ENCODE results near the gene LLCFC1.

LLCFC1 gene

DNA sequence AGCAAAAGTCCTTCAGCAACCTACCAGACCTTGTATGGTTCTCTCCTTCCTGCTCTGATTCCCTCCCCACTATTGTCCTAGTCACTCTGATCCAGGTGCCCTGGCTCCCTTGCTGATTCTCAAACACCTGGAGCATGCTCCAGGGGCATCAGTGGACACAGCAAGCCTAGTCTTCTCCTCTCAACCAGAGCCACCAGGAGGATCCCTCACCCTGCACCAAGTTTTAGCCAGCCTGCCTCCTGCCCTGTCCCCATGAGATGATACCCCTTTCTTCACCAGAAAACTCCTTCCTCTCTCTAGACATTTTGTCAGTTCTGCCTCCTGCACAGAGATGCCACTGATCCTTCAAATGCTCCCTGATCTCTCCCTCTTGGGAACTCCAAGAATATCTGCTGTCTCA is 11.0 kb downstream of the LLCFC1 start:
- H3K4me1 ChIP-seq: no peaks in the 10 kb centered on the region
- H3K4me3 ChIP-seq (ENCODE audit: low read depth, low read length): no peak overlapping the region
- H3K9me3 ChIP-seq: no peaks in the 10 kb centered on the region
- TF ChIP-seq CTCF (IDR thresholded peaks at IDR 0.05; ENCODE audit: low read depth, low read length): no peak
- no peak for DNase-seq
- no peaks in the 10 kb centered on the region for H3K27me3 ChIP-seq
- no peaks in the 10 kb centered on the region for H3K36me3 ChIP-seq

DNA sequence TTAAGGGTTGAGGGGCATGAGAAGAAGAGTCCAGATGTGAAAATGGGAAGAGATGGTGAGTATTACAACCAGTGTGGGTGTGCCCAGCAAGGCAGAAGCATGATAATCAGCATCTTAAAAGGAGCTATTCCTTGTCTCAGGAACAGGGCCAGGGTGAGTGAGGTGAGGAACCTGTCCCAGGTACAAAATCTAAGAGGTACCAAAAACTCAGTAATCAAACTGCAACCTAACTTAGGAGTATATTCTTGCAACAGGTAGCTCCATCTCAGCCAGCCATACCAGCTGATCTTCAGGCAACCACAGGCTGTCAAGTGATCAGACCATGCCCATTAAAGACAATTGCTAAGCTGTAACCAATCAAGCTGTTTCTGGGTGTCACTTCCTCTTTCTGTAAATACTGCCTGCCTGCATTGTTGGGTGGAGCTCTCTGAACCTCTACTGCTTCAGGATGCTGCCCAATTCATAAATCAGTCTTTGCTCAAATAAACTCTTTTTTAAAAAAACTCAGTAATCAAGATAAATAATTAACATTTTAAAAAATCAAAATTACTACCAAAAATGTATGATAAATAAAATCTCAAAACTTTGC is 15.5 kb downstream of the LLCFC1 start:
- no peaks in the 10 kb centered on the region for H3K4me1 ChIP-seq
- DNase-seq: no peak
- H3K27me3 ChIP-seq: no peaks in the 10 kb centered on the region
- no peaks in the 10 kb centered on the region for H3K36me3 ChIP-seq
- H3K9me3 ChIP-seq: no peaks in the 10 kb centered on the region
- TF ChIP-seq CTCF (IDR thresholded peaks at IDR 0.05; ENCODE audit: low read depth, low read length): no peak
- H3K4me3 ChIP-seq (ENCODE audit: low read depth, low read length): no peak overlapping the region

DNA sequence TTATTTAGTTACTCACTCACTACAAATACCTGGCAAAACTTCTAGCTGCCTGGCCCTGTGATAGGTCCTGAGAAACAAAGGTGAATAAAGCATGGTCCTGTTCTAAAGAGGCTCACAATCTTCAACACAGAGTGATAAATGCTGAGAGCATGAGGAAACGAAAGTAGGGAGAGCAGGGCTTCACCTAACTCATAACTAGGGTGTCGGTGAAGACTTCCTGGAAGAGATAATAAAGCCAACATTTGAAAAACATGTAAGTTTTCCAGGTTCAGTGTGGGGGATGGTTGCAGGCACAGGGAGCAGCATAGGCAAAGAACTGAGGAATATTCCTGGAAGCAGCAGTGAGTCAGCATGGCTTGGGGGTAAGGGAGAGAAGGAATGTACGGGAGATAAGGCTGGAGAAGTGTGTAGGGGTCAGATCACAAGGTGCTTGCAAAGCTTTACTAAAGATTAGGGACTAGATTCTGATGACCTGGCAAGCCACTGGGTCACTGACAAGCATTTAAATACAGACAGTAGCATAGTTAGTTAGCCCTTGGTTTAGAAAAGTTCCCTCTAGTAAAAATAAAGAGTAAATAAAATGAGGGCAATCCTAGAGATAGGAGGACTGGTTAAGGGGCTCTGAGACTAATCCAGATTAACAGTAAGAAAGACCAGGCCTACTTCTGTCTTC is 17.8 kb downstream of the LLCFC1 start:
- Histone ChIP-seq H3K9me3 (no peaks in the 10 kb centered on the region), H3K36me3 (no peaks in the 10 kb centered on the region), H3K27me3 (no peaks in the 10 kb centered on the region), H3K4me1 (no peaks in the 10 kb centered on the region), H3K4me3 (ENCODE audit: low read depth, low read length) (no peak overlapping the region)
- no peak for DNase-seq
- no peak for TF ChIP-seq CTCF (IDR thresholded peaks at IDR 0.05; ENCODE audit: low read depth, low read length)

GRCh38 chr7:142957723-142958122 is 18.4 kb downstream of the LLCFC1 start:
- no peaks in the 10 kb centered on the region for H3K4me1 ChIP-seq
- TF ChIP-seq CTCF (IDR thresholded peaks at IDR 0.05; ENCODE audit: low read depth, low read length): no peak
- H3K4me3 ChIP-seq (ENCODE audit: low read depth, low read length): no peak overlapping the region
- DNase-seq: no peak
- H3K36me3 ChIP-seq: no peaks in the 10 kb centered on the region
- no peaks in the 10 kb centered on the region for H3K27me3 ChIP-seq
- H3K9me3 ChIP-seq: no peaks in the 10 kb centered on the region

GRCh38 chr7:142959202-142959601 is 19.9 kb downstream of the LLCFC1 start:
- no peak for DNase-seq
- Histone ChIP-seq H3K27me3 (no peaks in the 10 kb centered on the region), H3K4me1 (no peaks in the 10 kb centered on the region), H3K36me3 (no peaks in the 10 kb centered on the region), H3K4me3 (ENCODE audit: low read depth, low read length) (no peak overlapping the region), H3K9me3 (no peaks in the 10 kb centered on the region)
- TF ChIP-seq CTCF (IDR thresholded peaks at IDR 0.05; ENCODE audit: low read depth, low read length): no peak

- Histone ChIP-seq H3K36me3 (no peaks in the 10 kb centered on the region), H3K9me3 (no peaks in the 10 kb centered on the region), H3K4me3 (ENCODE audit: low read depth, low read length) (no peak overlapping the region), H3K4me1 (no peaks in the 10 kb centered on the region), H3K27me3 (no peaks in the 10 kb centered on the region)
- DNase-seq: no peak
- no peak for TF ChIP-seq CTCF (IDR thresholded peaks at IDR 0.05; ENCODE audit: low read depth, low read length)
Observed at GRCh38 chr7:142960955-142961512, 21.8 kb downstream of the LLCFC1 start.

All from BE2C (cell line).